Spleen (tissue), 11 donors: ENCODE results near the gene CIPC. TPM values are rescaled to one million over a fixed set of nuclear protein-coding genes. Genes with fewer than 3 reads are reported as not detected.
A peak's percentile ranks its signal among the peaks of the same experiment; 100 is the strongest.

ENCODE experiments used
- DNase-seq: peaks from one replicate; pipeline ENCODE4 v3.0.0-alpha.2; 2020
- H3K27ac ChIP-seq, 8 donors: fragments of 200-600 bp; sonication (generic) in 7 of 8; 1 replicate in 4 of 8; 2 replicates in 4 of 8; pipeline versions ENCODE4 v1.5.0 to v1.8.0; 2016 to 2021; ENCODE audit warnings: inconsistent platforms in 4 of 8, mild to moderate bottlenecking in 4 of 8, moderate library complexity in 1 of 8
- H3K27me3 ChIP-seq, 7 donors: fragments of 200-600 bp; sonication (generic) in 6 of 7; replicated peaks in 1 of 7; 1 replicate in 4 of 7; 2 replicates in 3 of 7; pipeline versions ENCODE4 v1.5.0 to v1.8.0; 2016 to 2021; ENCODE audit warnings: inconsistent platforms in 3 of 7, mild to moderate bottlenecking in 1 of 7
- H3K36me3 ChIP-seq, 6 donors: fragments of 200-600 bp; sonication (generic) in 5 of 6; 1 replicate in 4 of 6; 2 replicates in 2 of 6; pipeline versions ENCODE4 v1.5.0 to v1.8.0; 2016 to 2021; ENCODE audit warnings: inconsistent platforms in 2 of 6
- H3K4me1 ChIP-seq, 6 donors: fragments of 200-600 bp; sonication (generic) in 5 of 6; 1 replicate in 3 of 6; 2 replicates in 3 of 6; pipeline versions ENCODE4 v1.5.0 to v1.8.0; 2016 to 2021; ENCODE audit warnings: inconsistent platforms in 3 of 6
- H3K4me3 ChIP-seq, 8 donors: fragments of 200-600 bp; sonication (generic) in 7 of 8; 1 replicate in 4 of 8; 2 replicates in 4 of 8; pipeline versions ENCODE4 v1.5.0 to v1.8.0; 2016 to 2021; ENCODE audit warnings: inconsistent platforms in 4 of 8, mild to moderate bottlenecking in 4 of 8, moderate library complexity in 2 of 8
- H3K9me3 ChIP-seq, 8 donors: fragments of 200-600 bp; sonication (generic) in 7 of 8; 1 replicate in 4 of 8; 2 replicates in 4 of 8; pipeline versions ENCODE4 v1.5.0 to v1.8.0; 2016 to 2021; ENCODE audit warnings: inconsistent platforms in 4 of 8
- POLR2A ChIP-seq, 3 donors: fragments of 450-650 bp; IDR thresholded peaks; one replicate each; pipeline ENCODE4 v1.5.1; 2017; ENCODE audit warnings: antibody characterized with exemption in 3 of 3, mild to moderate bottlenecking in 1 of 3
- POLR2AphosphoS5 ChIP-seq, 3 donors: sonication (generic); formaldehyde crosslinking; IDR thresholded peaks; one replicate each; pipeline ENCODE4 v1.5.1; 2017; ENCODE audit warnings: antibody characterized with exemption in 3 of 3
- WGBS, 5 donors: extraction: QIAGEN DNeasy Blood & Tissue Kit in 3 of 5; methylation state at CpG; one replicate each; pipeline versions ENCODE4 v1.1.5 to v1.1.7; 2013 to 2018; 5-methylcytosine and 5-hydroxymethylcytosine counted together
- intact Hi-C: fragments of 100-400 bp; cut with DNase I; formaldehyde crosslinking; loops from one replicate; pipeline ENCODE4 v1.15.0; 2023; ENCODE audit warnings: low total_unique reads
- polyA plus RNA-seq, 3 donors: library from polyadenylated mRNA; stranded (reverse); fragments of 200-250 nt; gene quantifications; one replicate each; pipeline ENCODE4 v1.2.1, GENCODE V29; 2013
- total RNA-seq, 7 donors: library from RNA; depleted of rRNA in 3 of 7; stranded (reverse); fragments of >200 nt in 3 of 7; fragmentation: NEBNext Ultra II Directional in 4 of 7; extraction: Animal tissue kit (Norgen Biotek cat#: 25700) in 4 of 7; gene quantifications; one replicate each; pipeline versions ENCODE4 v1.1.0 to v1.2.1, GENCODE V29; 2016 to 2021
- TF ChIP-seq, protein P1 (sequence below), 11 experiments: fragments of 200-600 bp in 7 of 11; fragments of 450-650 bp in 4 of 11; sonication (generic) in 4 of 11; IDR thresholded peaks in 8 of 11; conservative IDR thresholded peaks in 3 of 11; 1 replicate in 7 of 11; 2 replicates in 4 of 11; pipeline versions ENCODE4 v1.4.0 to v1.8.0; 2016 to 2021; ENCODE audit warnings: antibody characterized with exemption in 11 of 11, inconsistent platforms in 4 of 11, mild to moderate bottlenecking in 1 of 11
- donor health status: healthy with polysubstance abuse.
- donor health status: DM: no; HTN: no; CAD: no; lungs with moderate emphysema.
- donor health status: DM: no; HTN: no; CAD: no.
- donor health status: Bipolar disorder and iron deficiency.
- donor health status: healthy.
- donor health status: DM: no; HTN: no; CAD: no.
- donor health status: DM: yes; HTN: yes; CAD: no.

CIPC gene
- total and polyA plus RNA-seq, 10 donors: 4.2 to 33.8 (median 17.7) TPM

DNA sequence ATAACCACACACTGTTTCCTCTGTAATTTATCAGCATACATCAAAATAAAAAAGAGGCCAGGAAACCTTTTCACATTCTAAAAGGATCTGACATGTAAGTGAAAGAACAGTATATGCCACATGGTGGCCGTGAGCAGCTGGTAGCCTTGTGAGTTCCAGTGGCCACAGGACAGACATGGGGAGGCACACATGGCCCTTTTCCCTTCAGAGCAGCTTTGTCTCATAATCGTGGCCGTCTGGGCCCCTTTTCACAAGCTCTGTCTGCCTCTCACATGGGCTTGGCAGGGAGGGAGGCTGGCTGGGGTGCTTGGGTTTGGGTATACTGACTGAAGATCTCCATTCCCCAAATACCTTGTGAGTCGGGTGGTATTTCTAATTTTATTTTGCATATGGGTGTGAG, 45.0 kb downstream of the CIPC start:
- Histone ChIP-seq H3K4me3 (no peak overlapping the region), H3K27me3 (peaks cover 3 to 98% (median 65%) of the 10 kb centered on the region in 7 donors), H3K9me3 (no peaks in the 10 kb centered on the region), H3K27ac (no peak overlapping the region), H3K36me3 (no peaks in the 10 kb centered on the region), H3K4me1 (peaks cover 20 to 36% (median 29%) of the 10 kb centered on the region in 6 donors)
- 4 to 16% (median 6%) methylated on average over 4 of the region's 4 CpGs for WGBS, 5 donors
- intact Hi-C loops: no loop called here
- TF ChIP-seq POLR2A (IDR thresholded peaks at IDR 0.05): no peak
- no peak for TF ChIP-seq POLR2AphosphoS5 (IDR thresholded peaks at IDR 0.05)
- TF ChIP-seq, protein P1, sequence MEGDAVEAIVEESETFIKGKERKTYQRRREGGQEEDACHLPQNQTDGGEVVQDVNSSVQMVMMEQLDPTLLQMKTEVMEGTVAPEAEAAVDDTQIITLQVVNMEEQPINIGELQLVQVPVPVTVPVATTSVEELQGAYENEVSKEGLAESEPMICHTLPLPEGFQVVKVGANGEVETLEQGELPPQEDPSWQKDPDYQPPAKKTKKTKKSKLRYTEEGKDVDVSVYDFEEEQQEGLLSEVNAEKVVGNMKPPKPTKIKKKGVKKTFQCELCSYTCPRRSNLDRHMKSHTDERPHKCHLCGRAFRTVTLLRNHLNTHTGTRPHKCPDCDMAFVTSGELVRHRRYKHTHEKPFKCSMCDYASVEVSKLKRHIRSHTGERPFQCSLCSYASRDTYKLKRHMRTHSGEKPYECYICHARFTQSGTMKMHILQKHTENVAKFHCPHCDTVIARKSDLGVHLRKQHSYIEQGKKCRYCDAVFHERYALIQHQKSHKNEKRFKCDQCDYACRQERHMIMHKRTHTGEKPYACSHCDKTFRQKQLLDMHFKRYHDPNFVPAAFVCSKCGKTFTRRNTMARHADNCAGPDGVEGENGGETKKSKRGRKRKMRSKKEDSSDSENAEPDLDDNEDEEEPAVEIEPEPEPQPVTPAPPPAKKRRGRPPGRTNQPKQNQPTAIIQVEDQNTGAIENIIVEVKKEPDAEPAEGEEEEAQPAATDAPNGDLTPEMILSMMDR (IDR thresholded peaks at IDR 0.05 in 8 of 11, conservative IDR thresholded peaks at IDR 0.05 in 3 of 11): no peak
- peak; percentile 48 for DNase-seq

DNA sequence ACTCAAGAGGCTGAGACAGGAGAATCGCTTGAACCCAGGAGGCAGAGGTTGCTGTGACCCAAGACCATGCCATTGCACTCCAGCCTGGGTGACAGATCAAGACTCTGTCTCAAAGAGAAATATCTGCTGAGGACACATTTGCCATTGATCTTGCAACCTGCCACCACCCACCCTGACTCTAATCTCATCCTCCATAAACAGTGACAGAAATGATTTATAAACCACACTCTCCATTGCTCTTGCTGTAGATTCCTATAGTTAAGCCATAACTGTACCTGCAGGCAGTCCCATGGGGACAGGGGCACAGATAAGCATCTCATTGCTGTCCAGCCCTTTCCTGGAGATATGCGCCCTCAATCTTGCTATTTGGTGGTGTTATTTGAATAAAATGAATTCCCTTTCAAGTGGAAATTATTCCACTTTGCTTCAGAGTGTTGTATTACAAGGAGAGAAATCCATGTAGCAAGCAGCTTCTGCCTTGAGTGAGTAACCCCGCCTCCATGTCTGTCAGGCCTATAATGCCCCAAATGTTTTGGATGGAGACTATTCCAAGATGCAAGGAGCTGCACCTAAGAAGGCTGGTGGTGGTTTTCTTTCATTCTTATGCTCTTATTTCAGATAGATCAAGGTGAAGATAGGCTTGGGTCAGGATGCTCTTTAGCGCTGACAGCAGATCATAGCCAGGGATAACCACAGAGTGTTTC, 46.5 kb downstream of the CIPC start:
- peak; percentile 23 for DNase-seq
- TF ChIP-seq POLR2A (IDR thresholded peaks at IDR 0.05): no peak
- WGBS, 5 donors: 52 to 79% (median 68%) methylated on average over 4 of the region's 4 CpGs
- no peaks in the 10 kb centered on the region for H3K36me3 ChIP-seq
- no peaks in the 10 kb centered on the region for H3K9me3 ChIP-seq
- peaks cover 16 to 28% (median 24%) of the 10 kb centered on the region in 6 donors for H3K4me1 ChIP-seq
- intact Hi-C loops: no loop called here
- peaks cover 3 to 92% (median 50%) of the 10 kb centered on the region in 7 donors for H3K27me3 ChIP-seq
- H3K27ac ChIP-seq: no peak overlapping the region
- no peak overlapping the region for H3K4me3 ChIP-seq

DNA sequence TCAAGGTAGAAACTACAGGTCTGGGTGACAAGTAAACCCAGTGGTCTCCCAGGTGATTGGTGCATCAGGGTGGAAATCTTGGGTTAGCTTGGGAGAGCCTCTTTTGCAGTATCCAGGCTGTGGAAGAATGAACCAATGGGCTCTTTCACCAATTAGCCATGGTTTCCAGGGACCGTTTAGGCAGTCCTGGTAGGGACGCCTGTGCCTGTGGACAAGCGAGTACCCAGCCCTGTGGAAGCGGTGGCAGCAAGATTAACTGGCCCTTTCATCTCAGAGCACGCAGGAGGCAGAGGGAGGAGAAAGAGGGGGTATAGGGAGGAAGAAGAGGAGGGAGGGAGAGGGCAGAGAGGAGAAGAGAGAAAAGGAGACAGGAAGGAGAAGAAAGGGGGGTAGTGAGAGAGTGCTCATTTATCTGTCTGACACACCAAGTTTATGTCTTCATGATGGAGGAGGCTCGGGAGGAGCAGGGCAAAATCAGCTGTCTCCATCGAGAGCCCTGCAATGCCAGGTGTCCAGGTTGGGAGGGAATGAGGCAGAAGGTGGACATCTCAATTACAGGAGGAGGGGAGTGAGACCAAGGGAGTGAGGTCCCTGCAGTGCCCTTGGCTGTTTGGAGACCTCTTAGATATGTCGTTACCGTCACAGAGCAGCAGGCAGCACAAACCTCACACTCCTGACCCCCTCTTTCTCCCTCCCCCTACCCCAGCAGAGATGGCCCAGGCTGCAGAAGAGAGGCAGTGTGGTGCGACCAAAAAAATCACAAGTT, 48.1 kb downstream of the CIPC start:
- no peaks in the 10 kb centered on the region for H3K36me3 ChIP-seq
- no peaks in the 10 kb centered on the region for H3K9me3 ChIP-seq
- no peak overlapping the region for H3K27ac ChIP-seq
- peaks cover 3 to 82% (median 34%) of the 10 kb centered on the region in 7 donors for H3K27me3 ChIP-seq
- DNase-seq: peak; percentile 54
- peaks cover 3 to 12% (median 8%) of the 10 kb centered on the region in 6 donors for H3K4me1 ChIP-seq
- intact Hi-C loops: no loop called here
- H3K4me3 ChIP-seq: no peak overlapping the region
- 14 to 20% (median 17%) methylated on average over 10 of the region's 10 CpGs for WGBS, 5 donors
- TF ChIP-seq POLR2AphosphoS5 (IDR thresholded peaks at IDR 0.05) (no peak), POLR2A (IDR thresholded peaks at IDR 0.05) (no peak)
- TF ChIP-seq, protein P1 (IDR thresholded peaks at IDR 0.05 in 8 of 11, conservative IDR thresholded peaks at IDR 0.05 in 3 of 11): no peak

DNA sequence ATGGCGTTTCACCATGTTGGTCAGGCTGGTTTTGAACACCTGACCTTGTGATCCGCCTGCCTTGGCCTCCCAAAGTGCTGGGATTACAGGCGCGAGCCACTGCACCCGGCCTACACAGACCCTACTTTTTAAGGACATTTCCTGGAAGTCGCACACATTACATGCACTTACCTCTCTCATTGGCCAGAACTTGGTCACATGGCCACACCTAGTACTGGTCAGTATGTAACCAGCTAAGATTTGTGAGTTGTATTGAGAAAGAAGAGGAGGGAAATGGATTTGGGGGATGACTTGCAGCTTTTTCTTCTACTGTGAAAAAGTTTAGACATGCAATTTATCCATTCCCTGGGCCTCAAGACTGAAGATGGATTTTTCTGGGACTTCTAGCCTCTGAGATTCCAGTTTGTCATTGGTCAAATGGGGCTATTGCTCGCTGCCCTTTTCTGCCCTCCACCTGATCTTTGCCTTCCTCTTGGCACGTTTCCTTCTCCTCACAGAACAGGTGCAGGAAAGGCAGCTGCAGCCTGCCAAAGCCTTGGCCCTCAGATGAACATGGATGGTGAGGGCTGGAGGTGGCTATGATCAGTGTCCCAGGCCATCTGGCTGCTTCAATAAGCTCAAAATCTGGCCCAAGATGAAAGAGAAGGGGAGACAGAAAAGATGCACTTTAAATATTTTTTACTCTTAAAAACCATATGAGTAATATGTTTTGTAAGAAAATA, 50.6 kb downstream of the CIPC start:
- DNase-seq: peak; percentile 7

More for the DNA sequence above, 50.6 kb downstream of the CIPC start:
- WGBS, 5 donors: 63 to 77% (median 69%) methylated on average over 8 of the region's 8 CpGs
- Histone ChIP-seq H3K36me3 (no peaks in the 10 kb centered on the region), H3K27me3 (peaks cover 0 to 80% (median 9%) of the 10 kb centered on the region in 7 donors), H3K9me3 (no peaks in the 10 kb centered on the region), H3K4me3 (no peak overlapping the region), H3K4me1 (no peaks in the 10 kb centered on the region), H3K27ac (no peak overlapping the region)
- no peak for TF ChIP-seq POLR2A (IDR thresholded peaks at IDR 0.05)
- intact Hi-C loops: no loop called here
